H1 (cell line): ENCODE results near the gene ATR. TPM values are rescaled to one million over a fixed set of nuclear protein-coding genes. Genes with fewer than 3 reads are reported as not detected.

ENCODE experiments used
- ASH2L ChIP-seq: fragments of 200-600, 300-600 bp; sonication (generic); IDR thresholded peaks from one replicate; pipeline ENCODE4 v1.7.1; 2017; ENCODE audit warnings: low read length
- CHD2 ChIP-seq: IDR thresholded peaks from 2 replicates; pipeline ENCODE4 v1.6.1; 2012; ENCODE audit warnings: low read length, improper control_type of control experiment
- EP300 ChIP-seq, 2 experiments: IDR thresholded peaks; 1 replicate in 1 of 2; 2 replicates in 1 of 2; pipeline ENCODE4 v1.6.1; 2011 to 2012; ENCODE audit warnings: low read depth in 2 of 2, low read length in 2 of 2, mild to moderate bottlenecking in 2 of 2, borderline replicate concordance in 1 of 2, inconsistent platforms in 1 of 2, moderate library complexity in 1 of 2
- GTF2F1 ChIP-seq: IDR thresholded peaks from 2 replicates; pipeline ENCODE4 v1.6.1; 2012; ENCODE audit warnings: low read depth, low read length, improper control_type of control experiment, borderline replicate concordance
- HDAC2 ChIP-seq, 2 experiments: fragments of 300-600 bp in 1 of 2; sonication (generic) in 1 of 2; IDR thresholded peaks; 2 replicates each; pipeline ENCODE4 v1.6.1; 2011 to 2012; ENCODE audit warnings: low read depth in 2 of 2, low read length in 2 of 2, mild to moderate bottlenecking in 2 of 2, moderate library complexity in 2 of 2, borderline replicate concordance in 1 of 2, inconsistent platforms in 1 of 2
- JUND ChIP-seq: IDR thresholded peaks from 2 replicates; pipeline ENCODE4 v1.6.1; 2011; ENCODE audit warnings: mild to moderate bottlenecking, improper control_type of control experiment, low read length
- KDM1A ChIP-seq: fragments of 200-600, 300-600 bp; sonication (generic); IDR thresholded peaks from 2 replicates; pipeline ENCODE4 v1.7.1; 2016; ENCODE audit warnings: mild to moderate bottlenecking, low read length, borderline replicate concordance
- RBBP5 ChIP-seq: IDR thresholded peaks from 2 replicates; pipeline ENCODE4 v1.7.1; 2012; ENCODE audit warnings: low read depth, mild to moderate bottlenecking, inconsistent platforms, low read length, moderate library complexity, borderline replicate concordance
- SIX5 ChIP-seq: IDR thresholded peaks from 2 replicates; pipeline ENCODE4 v1.6.1; 2011; ENCODE audit warnings: mild to moderate bottlenecking, low read depth, low read length
- polyA plus RNA-seq, 7 experiments: library from polyadenylated mRNA; depleted of rRNA in 3 of 7; stranded (reverse) in 5 of 7; unstranded in 2 of 7; fragments of >200 nt in 5 of 7; fragments of 200-250 nt in 2 of 7; gene quantifications; 1 replicate in 5 of 7; 2 replicates in 1 of 7; 4 replicates in 1 of 7; pipeline versions ENCODE4 v1.2.1 to v1.2.3, GENCODE V29; 2011 to 2013; ENCODE audit warnings: missing spikeins in 2 of 7, mixed read lengths in 2 of 7
- total RNA-seq: library from RNA; stranded (reverse); fragmentation: NEBNext Ultra II Directional; extraction: Animal tissue kit (Norgen Biotek cat#: 25700); gene quantifications from 2 replicates; pipeline ENCODE4 v1.2.1, GENCODE V29; 2021
- TF ChIP-seq, protein P1 (sequence below): fragments of 300-600 bp; sonication (generic); IDR thresholded peaks from 2 replicates; pipeline ENCODE4 v1.7.1; 2012; ENCODE audit warnings: low read length, moderate library complexity, mild to moderate bottlenecking, inconsistent platforms; ENCODE audit not compliant: insufficient replicate concordance
- TF ChIP-seq, protein P2 (sequence below): IDR thresholded peaks from 2 replicates; pipeline ENCODE4 v1.6.1; 2011; ENCODE audit warnings: low read length, improper control_type of control experiment

The ATR gene
- total and polyA plus RNA-seq, 2 of the 8 experiments (the other 6 are each of a cell fraction or from before 2014, with no cell fraction given): 8.4 to 23.2 TPM

DNA sequence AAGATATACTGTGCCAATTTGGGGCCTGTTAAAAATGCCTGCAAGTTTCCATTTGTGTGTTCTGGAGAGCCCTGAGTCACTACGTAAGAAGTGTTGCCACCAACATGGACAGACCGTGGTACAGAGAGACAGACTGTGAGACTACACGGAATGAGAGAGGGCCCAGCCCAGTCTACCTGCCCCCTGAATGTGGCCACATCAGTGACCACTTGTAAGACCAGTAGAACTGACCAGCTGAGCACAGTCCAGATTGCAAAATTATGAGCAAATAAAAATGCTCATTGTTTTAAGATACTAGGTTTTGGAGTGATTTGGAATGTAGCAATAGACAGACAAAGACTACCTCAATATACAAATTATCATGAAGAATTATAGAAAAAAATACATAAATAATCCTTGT is 42.0 kb downstream of the ATR start (continued):
- TF ChIP-seq, protein P1, sequence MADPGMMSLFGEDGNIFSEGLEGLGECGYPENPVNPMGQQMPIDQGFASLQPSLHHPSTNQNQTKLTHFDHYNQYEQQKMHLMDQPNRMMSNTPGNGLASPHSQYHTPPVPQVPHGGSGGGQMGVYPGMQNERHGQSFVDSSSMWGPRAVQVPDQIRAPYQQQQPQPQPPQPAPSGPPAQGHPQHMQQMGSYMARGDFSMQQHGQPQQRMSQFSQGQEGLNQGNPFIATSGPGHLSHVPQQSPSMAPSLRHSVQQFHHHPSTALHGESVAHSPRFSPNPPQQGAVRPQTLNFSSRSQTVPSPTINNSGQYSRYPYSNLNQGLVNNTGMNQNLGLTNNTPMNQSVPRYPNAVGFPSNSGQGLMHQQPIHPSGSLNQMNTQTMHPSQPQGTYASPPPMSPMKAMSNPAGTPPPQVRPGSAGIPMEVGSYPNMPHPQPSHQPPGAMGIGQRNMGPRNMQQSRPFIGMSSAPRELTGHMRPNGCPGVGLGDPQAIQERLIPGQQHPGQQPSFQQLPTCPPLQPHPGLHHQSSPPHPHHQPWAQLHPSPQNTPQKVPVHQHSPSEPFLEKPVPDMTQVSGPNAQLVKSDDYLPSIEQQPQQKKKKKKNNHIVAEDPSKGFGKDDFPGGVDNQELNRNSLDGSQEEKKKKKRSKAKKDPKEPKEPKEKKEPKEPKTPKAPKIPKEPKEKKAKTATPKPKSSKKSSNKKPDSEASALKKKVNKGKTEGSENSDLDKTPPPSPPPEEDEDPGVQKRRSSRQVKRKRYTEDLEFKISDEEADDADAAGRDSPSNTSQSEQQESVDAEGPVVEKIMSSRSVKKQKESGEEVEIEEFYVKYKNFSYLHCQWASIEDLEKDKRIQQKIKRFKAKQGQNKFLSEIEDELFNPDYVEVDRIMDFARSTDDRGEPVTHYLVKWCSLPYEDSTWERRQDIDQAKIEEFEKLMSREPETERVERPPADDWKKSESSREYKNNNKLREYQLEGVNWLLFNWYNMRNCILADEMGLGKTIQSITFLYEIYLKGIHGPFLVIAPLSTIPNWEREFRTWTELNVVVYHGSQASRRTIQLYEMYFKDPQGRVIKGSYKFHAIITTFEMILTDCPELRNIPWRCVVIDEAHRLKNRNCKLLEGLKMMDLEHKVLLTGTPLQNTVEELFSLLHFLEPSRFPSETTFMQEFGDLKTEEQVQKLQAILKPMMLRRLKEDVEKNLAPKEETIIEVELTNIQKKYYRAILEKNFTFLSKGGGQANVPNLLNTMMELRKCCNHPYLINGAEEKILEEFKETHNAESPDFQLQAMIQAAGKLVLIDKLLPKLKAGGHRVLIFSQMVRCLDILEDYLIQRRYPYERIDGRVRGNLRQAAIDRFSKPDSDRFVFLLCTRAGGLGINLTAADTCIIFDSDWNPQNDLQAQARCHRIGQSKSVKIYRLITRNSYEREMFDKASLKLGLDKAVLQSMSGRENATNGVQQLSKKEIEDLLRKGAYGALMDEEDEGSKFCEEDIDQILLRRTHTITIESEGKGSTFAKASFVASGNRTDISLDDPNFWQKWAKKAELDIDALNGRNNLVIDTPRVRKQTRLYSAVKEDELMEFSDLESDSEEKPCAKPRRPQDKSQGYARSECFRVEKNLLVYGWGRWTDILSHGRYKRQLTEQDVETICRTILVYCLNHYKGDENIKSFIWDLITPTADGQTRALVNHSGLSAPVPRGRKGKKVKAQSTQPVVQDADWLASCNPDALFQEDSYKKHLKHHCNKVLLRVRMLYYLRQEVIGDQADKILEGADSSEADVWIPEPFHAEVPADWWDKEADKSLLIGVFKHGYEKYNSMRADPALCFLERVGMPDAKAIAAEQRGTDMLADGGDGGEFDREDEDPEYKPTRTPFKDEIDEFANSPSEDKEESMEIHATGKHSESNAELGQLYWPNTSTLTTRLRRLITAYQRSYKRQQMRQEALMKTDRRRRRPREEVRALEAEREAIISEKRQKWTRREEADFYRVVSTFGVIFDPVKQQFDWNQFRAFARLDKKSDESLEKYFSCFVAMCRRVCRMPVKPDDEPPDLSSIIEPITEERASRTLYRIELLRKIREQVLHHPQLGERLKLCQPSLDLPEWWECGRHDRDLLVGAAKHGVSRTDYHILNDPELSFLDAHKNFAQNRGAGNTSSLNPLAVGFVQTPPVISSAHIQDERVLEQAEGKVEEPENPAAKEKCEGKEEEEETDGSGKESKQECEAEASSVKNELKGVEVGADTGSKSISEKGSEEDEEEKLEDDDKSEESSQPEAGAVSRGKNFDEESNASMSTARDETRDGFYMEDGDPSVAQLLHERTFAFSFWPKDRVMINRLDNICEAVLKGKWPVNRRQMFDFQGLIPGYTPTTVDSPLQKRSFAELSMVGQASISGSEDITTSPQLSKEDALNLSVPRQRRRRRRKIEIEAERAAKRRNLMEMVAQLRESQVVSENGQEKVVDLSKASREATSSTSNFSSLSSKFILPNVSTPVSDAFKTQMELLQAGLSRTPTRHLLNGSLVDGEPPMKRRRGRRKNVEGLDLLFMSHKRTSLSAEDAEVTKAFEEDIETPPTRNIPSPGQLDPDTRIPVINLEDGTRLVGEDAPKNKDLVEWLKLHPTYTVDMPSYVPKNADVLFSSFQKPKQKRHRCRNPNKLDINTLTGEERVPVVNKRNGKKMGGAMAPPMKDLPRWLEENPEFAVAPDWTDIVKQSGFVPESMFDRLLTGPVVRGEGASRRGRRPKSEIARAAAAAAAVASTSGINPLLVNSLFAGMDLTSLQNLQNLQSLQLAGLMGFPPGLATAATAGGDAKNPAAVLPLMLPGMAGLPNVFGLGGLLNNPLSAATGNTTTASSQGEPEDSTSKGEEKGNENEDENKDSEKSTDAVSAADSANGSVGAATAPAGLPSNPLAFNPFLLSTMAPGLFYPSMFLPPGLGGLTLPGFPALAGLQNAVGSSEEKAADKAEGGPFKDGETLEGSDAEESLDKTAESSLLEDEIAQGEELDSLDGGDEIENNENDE: no peak
- TF ChIP-seq RBBP5 (no peak), KDM1A (no peak), JUND (no peak), CHD2 (no peak), HDAC2 (IDR thresholded peaks at IDR 0.05; ENCODE audit: borderline replicate concordance in 1 of 2, low read depth in 2 of 2, low read length in 2 of 2) (no peak), EP300 (IDR thresholded peaks at IDR 0.05; ENCODE audit: borderline replicate concordance in 1 of 2, low read depth in 2 of 2, low read length in 2 of 2) (no peak), SIX5 (no peak), ASH2L (no peak), GTF2F1 (no peak)
- TF ChIP-seq, protein P2, sequence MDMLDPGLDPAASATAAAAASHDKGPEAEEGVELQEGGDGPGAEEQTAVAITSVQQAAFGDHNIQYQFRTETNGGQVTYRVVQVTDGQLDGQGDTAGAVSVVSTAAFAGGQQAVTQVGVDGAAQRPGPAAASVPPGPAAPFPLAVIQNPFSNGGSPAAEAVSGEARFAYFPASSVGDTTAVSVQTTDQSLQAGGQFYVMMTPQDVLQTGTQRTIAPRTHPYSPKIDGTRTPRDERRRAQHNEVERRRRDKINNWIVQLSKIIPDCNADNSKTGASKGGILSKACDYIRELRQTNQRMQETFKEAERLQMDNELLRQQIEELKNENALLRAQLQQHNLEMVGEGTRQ: no peak
